Neutrophil (primary cell): ENCODE results near the gene WDR44.

Source experiments
- H3K27ac ChIP-seq: fragments of 200-600 bp; sonication (generic); 2 replicates; pipeline ENCODE4 v1.5.1; 2016; ENCODE audit warnings: mild to moderate bottlenecking, moderate library complexity
- H3K27me3 ChIP-seq: fragments of 200-600 bp; sonication (generic); 2 replicates; pipeline ENCODE4 v1.6.0; 2016; ENCODE audit warnings: mild to moderate bottlenecking
- H3K36me3 ChIP-seq: fragments of 200-600 bp; sonication (generic); 2 replicates; pipeline ENCODE4 v1.5.1; 2017
- H3K4me1 ChIP-seq, 2 experiments: fragments of 200-600 bp in 1 of 2; sonication (generic) in 1 of 2; 1 replicate in 1 of 2; 2 replicates in 1 of 2; pipeline versions ENCODE4 v1.5.1 to v1.6.1; 2013 to 2016; ENCODE audit warnings: low read depth in 1 of 2, low read length in 1 of 2, mild to moderate bottlenecking in 1 of 2, moderate library complexity in 1 of 2; ENCODE audit not compliant: control insufficient read depth in 1 of 2, insufficient read depth in 1 of 2
- H3K4me3 ChIP-seq, 2 experiments: fragments of 200-600 bp in 1 of 2; sonication (generic) in 1 of 2; 1 replicate in 1 of 2; 2 replicates in 1 of 2; pipeline ENCODE4 v1.5.1; 2013 to 2016; ENCODE audit warnings: low read depth in 1 of 2, low read length in 1 of 2, mild to moderate bottlenecking in 1 of 2, moderate library complexity in 1 of 2
- H3K9me3 ChIP-seq: fragments of 200-600 bp; sonication (generic); 2 replicates; pipeline ENCODE4 v1.5.1; 2016
- TF ChIP-seq, protein P1 (sequence below): fragments of 200-600 bp; sonication (generic); IDR thresholded peaks from 2 replicates; pipeline ENCODE4 v1.5.1; 2016; ENCODE audit warnings: antibody characterized with exemption

Gene WDR44

GRCh38 chrX:118329175-118329574 lies 16.7 kb upstream of the WDR44 start:
- Histone ChIP-seq H3K4me3 (no peak overlapping the region), H3K36me3 (no peaks in the 10 kb centered on the region), H3K9me3 (no peaks in the 10 kb centered on the region), H3K4me1 (no peaks in the 10 kb centered on the region), H3K27ac (no peak overlapping the region), H3K27me3 (no peaks in the 10 kb centered on the region)
- TF ChIP-seq, protein P1, sequence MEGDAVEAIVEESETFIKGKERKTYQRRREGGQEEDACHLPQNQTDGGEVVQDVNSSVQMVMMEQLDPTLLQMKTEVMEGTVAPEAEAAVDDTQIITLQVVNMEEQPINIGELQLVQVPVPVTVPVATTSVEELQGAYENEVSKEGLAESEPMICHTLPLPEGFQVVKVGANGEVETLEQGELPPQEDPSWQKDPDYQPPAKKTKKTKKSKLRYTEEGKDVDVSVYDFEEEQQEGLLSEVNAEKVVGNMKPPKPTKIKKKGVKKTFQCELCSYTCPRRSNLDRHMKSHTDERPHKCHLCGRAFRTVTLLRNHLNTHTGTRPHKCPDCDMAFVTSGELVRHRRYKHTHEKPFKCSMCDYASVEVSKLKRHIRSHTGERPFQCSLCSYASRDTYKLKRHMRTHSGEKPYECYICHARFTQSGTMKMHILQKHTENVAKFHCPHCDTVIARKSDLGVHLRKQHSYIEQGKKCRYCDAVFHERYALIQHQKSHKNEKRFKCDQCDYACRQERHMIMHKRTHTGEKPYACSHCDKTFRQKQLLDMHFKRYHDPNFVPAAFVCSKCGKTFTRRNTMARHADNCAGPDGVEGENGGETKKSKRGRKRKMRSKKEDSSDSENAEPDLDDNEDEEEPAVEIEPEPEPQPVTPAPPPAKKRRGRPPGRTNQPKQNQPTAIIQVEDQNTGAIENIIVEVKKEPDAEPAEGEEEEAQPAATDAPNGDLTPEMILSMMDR = no peak

DNA sequence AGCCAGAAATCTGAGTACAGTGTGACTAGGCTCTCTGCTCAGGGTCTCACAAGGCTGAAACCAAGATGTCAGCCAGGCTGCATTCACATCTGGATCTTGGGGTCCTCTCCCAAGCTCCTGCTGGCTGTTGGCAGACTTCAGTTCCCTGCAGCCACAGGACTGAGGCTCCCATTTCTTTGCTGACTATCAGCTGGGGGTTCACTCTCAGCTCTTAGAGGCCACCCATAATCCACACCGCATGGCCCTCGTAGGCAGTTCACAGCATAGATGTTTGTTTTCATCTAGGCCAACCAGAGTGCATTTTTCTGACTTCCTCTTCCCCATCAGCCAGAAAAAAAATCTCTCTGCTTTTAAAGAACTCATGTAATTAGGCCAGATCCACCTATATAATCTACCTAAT lies 8.2 kb upstream of the WDR44 start:
- Histone ChIP-seq H3K27me3 (no peaks in the 10 kb centered on the region), H3K4me1 (no peaks in the 10 kb centered on the region), H3K9me3 (no peaks in the 10 kb centered on the region), H3K27ac (no peak overlapping the region), H3K4me3 (no peak overlapping the region), H3K36me3 (no peaks in the 10 kb centered on the region)
- TF ChIP-seq, protein P1 = no peak

GRCh38 chrX:118338930-118339329 lies 7.0 kb upstream of the WDR44 start:
- H3K4me1 ChIP-seq = no peaks in the 10 kb centered on the region
- H3K27me3 ChIP-seq = no peaks in the 10 kb centered on the region
- H3K4me3 ChIP-seq = no peak overlapping the region
- H3K9me3 ChIP-seq = no peaks in the 10 kb centered on the region
- TF ChIP-seq, protein P1 = no peak
- H3K36me3 ChIP-seq = no peaks in the 10 kb centered on the region
- no peak overlapping the region for H3K27ac ChIP-seq

GRCh38 chrX:118345045-118345463 lies 852 bp upstream of the WDR44 start:
- no peak overlapping the region for H3K27ac ChIP-seq
- H3K4me1 ChIP-seq = peaks cover 26 to 33% of the 10 kb centered on the region in 2 experiments
- H3K9me3 ChIP-seq = no peaks in the 10 kb centered on the region
- H3K27me3 ChIP-seq = no peaks in the 10 kb centered on the region
- peak overlapping the region; percentile 72 to 83 for H3K4me3 ChIP-seq
- no peaks in the 10 kb centered on the region for H3K36me3 ChIP-seq
- TF ChIP-seq, protein P1 = no peak

DNA sequence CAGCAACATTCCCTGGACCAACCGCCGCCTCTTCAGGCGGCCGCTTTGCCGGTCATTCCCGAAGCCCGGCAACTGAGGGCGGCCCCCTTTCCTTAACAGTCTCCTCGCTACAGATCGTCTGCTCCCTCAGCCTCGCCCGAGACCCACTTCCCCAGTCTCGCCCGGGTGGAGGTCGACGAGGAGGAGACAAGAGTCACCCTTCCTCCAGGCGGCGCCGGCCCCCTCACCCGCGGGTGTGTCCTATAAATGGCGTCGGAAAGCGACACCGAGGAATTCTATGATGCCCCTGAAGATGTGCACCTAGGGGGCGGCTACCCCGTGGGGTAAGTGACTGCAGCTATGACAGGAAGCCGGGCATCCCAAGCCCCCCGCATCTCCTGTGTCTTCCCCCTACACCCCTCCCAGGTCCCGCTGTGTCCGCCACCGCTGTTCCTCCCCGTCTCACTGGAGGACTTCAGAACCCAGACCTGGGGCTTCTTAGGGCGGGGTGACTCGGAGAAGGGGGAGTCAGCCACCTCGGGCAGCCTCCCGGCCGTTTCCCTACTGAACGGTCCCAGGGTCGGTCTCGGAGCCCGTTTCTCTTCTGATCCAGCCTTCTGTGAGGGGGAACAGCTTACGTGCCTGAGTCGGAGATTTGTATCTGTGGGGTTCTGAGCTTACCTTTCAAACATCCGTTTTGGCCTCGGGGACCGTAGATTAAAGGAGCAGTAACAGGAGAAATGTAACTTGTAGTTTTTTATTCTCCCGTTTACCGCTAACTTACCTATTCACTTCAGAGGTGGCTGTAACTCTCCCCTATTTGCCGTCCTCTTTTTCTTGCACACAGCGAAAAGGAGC lies 570 bp downstream of the WDR44 start:
- Histone ChIP-seq H3K9me3 (no peaks in the 10 kb centered on the region), H3K27ac (peak overlapping the region; percentile 90), H3K36me3 (no peaks in the 10 kb centered on the region), H3K4me1 (peaks cover 37 to 43% of the 10 kb centered on the region in 2 experiments), H3K27me3 (no peaks in the 10 kb centered on the region), H3K4me3 (peak overlapping the region; percentile 72 to 83)
- TF ChIP-seq, protein P1 = no peak
